Stimulated activated CD8-positive, alpha-beta memory T cell treated with anti-CD3 and anti-CD28 coated beads, Interleukin-15, amount 100 ng/mL, for 24 hours (primary cell): ENCODE measurements around the gene CASR.

Experiments
- DNase-seq: peaks from one replicate; pipeline ENCODE4 v3.0.0-alpha.2; 2020; ENCODE audit warnings: low read depth

CASR gene

GRCh38 chr3:122215592-122216298 lies 32.3 kb downstream of the CASR start:
- DNase-seq, result no peak

GRCh38 chr3:122217901-122218300 lies 34.4 kb downstream of the CASR start:
- no peak for DNase-seq

- no peak for DNase-seq
Observed at GRCh38 chr3:122219242-122219872, 35.9 kb downstream of the CASR start.

- DNase-seq, result no peak
Observed at GRCh38 chr3:122227036-122227781, 43.7 kb downstream of the CASR start.

GRCh38 chr3:122230174-122230573 lies 46.7 kb downstream of the CASR start:
- no peak for DNase-seq

- no peak for DNase-seq
Observed at GRCh38 chr3:122231465-122232157, 48.1 kb downstream of the CASR start.

GRCh38 chr3:122232485-122232884 lies 49.0 kb downstream of the CASR start:
- DNase-seq, result no peak

- DNase-seq, result no peak
Observed at GRCh38 chr3:122233101-122233952, 49.9 kb downstream of the CASR start.

- DNase-seq, result no peak
Observed at GRCh38 chr3:122234117-122234516, 50.6 kb downstream of the CASR start.

GRCh38 chr3:122235147-122235546 lies 51.7 kb downstream of the CASR start:
- no peak for DNase-seq

GRCh38 chr3:122239112-122239511 lies 55.6 kb downstream of the CASR start:
- DNase-seq, result no peak

- no peak for DNase-seq
Observed at GRCh38 chr3:122245513-122246174, 62.2 kb downstream of the CASR start.

GRCh38 chr3:122246199-122246598 lies 62.7 kb downstream of the CASR start:
- no peak for DNase-seq

GRCh38 chr3:122247087-122247824 lies 63.8 kb downstream of the CASR start:
- DNase-seq, result no peak

- DNase-seq, result no peak
Observed at GRCh38 chr3:122247825-122248185, 64.3 kb downstream of the CASR start.

GRCh38 chr3:122251428-122251827 lies 68.0 kb downstream of the CASR start:
- no peak for DNase-seq

GRCh38 chr3:122253581-122253980 lies 70.1 kb downstream of the CASR start:
- no peak for DNase-seq

GRCh38 chr3:122255757-122256439 lies 72.4 kb downstream of the CASR start:
- no peak for DNase-seq

- DNase-seq, result no peak
Observed at GRCh38 chr3:122257644-122258364, 74.3 kb downstream of the CASR start.
